Omental fat pad (tissue), 4 donors: Measurements from ENCODE around the gene HDAC5. TPM values are rescaled to one million over a fixed set of nuclear protein-coding genes. Genes with fewer than 3 reads are reported as not detected.

Source experiments
- ATAC-seq: fragments of 150-250 bp; one replicate; pipeline ENCODE4 v1.9.1; 2016; ENCODE audit warnings: mild to moderate bottlenecking, moderate library complexity; ENCODE audit not compliant: low FRiP score
- DNase-seq: peaks from one replicate; pipeline ENCODE4 v3.0.0-alpha.2; 2019; ENCODE audit warnings: low spot score
- total RNA-seq, 4 donors: library from RNA; depleted of rRNA; stranded (reverse); fragments of >200 nt; gene quantifications; one replicate each; pipeline ENCODE4 v1.1.0, GENCODE V29; 2016
- TF ChIP-seq, protein P1 (sequence below), 3 donors: fragments of 450-650 bp; IDR thresholded peaks; one replicate each; pipeline ENCODE4 v1.5.1; 2016 to 2017; ENCODE audit warnings: antibody characterized with exemption in 3 of 3, mild to moderate bottlenecking in 3 of 3, moderate library complexity in 2 of 3

HDAC5 gene
- total RNA-seq, 4 donors from 2014 or later = 52.5 to 91.9 (median 62.4) TPM

DNA sequence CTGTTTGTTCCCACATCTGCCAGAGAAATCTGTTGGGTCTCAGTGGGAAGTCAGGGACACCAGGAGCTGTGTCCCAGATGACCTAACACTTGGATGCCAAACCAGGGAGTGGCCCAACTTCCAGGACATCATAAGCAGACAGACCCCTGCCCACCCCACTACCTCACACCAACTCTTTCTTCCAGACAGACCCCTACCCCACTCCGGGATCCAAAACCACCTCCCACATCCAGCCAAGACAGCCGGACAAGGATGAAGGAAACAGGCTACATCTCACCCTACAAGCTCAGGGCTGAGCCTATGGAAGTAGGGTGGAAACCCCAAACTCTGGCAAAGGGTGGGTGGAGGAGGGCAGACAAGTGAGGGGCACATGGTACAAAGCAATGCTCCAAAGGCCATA is 3.6 kb downstream of the HDAC5 start:
- no peak for DNase-seq
- no peak for ATAC-seq
- TF ChIP-seq, protein P1, sequence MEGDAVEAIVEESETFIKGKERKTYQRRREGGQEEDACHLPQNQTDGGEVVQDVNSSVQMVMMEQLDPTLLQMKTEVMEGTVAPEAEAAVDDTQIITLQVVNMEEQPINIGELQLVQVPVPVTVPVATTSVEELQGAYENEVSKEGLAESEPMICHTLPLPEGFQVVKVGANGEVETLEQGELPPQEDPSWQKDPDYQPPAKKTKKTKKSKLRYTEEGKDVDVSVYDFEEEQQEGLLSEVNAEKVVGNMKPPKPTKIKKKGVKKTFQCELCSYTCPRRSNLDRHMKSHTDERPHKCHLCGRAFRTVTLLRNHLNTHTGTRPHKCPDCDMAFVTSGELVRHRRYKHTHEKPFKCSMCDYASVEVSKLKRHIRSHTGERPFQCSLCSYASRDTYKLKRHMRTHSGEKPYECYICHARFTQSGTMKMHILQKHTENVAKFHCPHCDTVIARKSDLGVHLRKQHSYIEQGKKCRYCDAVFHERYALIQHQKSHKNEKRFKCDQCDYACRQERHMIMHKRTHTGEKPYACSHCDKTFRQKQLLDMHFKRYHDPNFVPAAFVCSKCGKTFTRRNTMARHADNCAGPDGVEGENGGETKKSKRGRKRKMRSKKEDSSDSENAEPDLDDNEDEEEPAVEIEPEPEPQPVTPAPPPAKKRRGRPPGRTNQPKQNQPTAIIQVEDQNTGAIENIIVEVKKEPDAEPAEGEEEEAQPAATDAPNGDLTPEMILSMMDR (IDR thresholded peaks at IDR 0.05) = no peak

DNA sequence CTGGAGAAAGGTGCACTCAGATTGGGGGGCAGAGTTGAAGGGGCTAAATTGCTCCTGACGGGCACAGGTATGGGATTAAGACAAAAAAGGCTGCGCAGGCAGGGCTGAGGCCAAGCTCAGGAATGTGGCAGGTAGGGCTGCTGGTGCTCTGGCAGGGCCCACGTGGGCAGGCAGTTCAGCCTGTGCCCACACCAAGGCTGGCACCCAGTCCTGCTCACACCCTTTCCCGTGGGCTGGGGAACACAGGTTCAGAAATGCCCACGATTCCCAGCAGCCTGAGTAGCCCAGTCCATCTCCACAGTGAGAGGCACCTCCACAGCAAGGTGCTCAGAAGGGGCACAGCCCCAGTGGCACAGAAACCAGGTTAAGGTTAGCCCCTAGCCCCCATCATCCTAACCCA is 4.4 kb downstream of the HDAC5 start:
- TF ChIP-seq, protein P1 (IDR thresholded peaks at IDR 0.05) = no peak
- ATAC-seq = no peak
- DNase-seq = no peak

DNA sequence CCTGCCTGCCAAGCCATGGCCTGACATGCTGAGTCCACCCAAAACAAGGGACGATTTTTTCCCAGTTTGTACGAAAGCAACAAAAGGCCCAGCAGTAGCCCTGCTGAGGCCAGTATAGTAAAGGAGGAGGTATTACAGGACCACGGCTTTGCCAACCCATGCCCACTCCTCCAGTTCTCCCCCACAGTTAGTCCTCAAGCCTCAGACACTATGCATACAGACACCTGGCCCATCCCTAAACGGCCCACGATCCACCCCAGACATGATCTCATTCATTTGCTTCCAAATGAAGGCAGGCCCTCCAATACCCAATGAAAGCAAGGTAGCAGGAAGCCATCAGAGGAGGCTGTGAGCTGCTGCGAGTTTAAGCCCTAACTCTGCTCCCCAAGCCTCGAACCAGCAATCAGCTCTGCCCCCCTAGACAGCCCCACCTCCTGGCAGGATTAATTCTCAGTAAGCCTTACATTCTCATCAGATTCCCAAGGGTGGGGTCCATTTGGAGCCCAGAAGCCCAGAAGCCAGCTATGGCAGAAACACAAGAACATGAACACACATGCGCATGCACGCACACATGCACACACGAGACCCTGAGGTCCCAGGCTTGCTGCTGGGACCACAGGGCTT is 4.9 kb downstream of the HDAC5 start:
- DNase-seq (no peak), ATAC-seq (no peak)
- TF ChIP-seq, protein P1 (IDR thresholded peaks at IDR 0.05) = no peak

DNA sequence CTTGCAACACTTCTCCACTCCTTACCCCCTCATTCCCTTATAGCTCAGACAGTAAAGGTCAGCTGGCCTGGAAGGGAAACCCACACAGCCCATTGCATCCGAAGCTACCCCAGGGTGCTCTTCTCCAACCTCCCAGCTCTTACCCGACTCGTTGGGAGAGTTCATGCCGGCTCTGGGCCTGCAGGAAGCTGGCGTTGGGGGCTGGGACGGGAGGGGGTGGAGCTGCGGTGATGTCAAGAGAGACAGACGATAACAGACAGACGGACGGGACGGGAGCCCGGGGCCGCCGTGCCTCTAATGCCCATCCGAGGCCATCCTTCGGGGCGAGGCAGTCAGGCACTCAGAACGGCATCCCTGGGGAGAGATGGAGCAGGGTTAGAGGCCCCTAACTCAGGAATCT is 6.1 kb downstream of the HDAC5 start:
- no peak for ATAC-seq
- TF ChIP-seq, protein P1 (IDR thresholded peaks at IDR 0.05) = no peak
- no peak for DNase-seq

DNA sequence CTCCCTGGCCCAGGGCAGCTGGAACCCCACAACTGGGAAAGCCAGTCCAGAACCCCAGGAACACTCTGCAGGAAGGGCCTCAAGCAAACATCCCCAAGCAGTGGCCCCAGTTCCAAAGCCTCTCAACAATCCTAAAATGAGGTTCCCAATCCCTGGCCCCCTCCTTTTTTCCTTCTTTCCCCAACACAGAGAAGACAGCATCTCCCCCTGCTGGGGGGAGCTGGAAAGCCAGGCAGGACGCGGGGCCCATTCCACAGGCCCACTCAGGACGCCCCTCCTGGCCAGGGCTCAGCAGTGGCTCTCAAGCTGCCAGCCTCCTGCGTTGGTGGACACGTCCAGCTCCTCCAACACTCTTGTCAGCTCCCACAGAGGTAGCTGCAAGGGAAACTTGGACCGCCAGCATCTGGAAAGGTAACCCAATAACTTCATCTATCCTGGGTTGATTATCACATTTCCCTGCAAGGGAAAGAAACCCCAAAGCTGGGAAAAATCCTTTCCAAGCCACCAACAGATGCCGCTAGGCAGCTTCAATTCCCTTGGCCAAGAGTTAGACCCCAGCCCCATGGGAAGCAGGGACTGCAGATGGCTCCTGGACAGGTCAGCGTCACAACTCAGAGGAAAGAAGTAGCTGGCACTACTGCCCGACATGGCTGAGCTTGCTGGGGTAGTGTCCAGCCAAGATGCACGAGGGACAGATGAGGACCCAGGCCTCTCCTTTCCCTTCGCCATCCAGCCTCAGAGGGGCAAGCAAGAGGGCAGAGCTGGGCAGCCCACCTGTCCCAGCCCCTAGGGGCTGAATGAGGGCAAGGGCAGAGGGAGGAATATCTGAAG is 7.6 kb downstream of the HDAC5 start:
- no peak for DNase-seq
- peak; percentile 21 for ATAC-seq
- TF ChIP-seq, protein P1 (IDR thresholded peaks at IDR 0.05) = peak in 1 of 3 donors; percentile 44

DNA sequence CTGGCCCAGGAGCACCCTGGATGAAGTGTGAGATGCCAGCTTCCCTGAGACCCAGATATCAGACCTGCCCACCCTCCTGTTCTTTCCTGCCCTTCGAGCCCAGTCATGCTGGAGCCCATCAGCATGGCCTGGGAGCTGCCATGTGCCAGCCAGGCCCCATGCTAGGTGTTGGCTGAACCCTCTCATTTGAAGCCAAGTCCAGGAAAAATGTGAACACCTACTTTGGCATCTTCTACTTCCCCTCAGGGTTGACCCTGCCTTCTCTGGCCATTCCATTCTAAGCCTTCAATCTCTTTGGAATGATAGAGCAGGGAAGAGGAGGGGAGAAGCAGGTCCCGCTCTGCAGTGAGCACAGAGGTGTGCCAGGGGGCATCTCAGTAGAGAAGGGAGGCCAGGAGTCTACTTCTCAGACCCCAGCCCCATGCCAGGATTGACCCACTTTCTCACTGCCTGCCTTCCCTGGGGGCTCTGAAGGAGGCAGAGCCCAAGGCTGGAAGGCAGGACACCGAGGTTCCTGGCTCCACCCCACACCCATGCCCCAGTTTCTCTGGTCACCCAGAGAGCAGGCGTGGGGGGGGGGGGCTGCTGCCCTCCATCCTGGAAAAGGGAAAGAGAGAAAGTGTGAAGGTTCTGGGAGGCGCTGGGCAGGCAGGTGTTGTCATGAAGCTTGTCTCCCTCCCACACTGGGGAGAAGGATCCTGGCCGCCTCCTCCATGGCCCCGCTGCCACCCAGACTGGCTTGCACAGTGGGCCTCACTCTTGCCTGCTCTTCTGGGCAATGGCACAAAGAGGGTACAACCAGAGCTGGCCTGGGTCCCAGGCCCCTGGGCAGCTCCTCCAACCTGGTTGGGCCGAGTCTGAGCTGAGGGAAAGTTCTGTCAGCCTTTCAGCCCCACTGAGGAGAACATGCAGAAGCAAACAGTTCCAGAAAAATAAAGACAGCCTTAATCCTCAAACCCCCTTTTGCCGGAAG is 9.3 kb downstream of the HDAC5 start:
- DNase-seq (no peak), ATAC-seq (no peak)
- TF ChIP-seq, protein P1 (IDR thresholded peaks at IDR 0.05) = no peak
